Body of pancreas (tissue), 4 donors: Measurements from ENCODE around the gene TEAD1.

Experiments
- POLR2A ChIP-seq, 3 donors: fragments of 450-650 bp; IDR thresholded peaks; one replicate each; pipeline ENCODE4 v1.6.1; 2016; ENCODE audit warnings: antibody characterized with exemption in 3 of 3, mild to moderate bottlenecking in 2 of 3
- TF ChIP-seq, protein P1 (sequence below), 7 experiments: fragments of 450-650 bp in 4 of 7; fragments of 200-600 bp in 3 of 7; sonication (generic) in 3 of 7; IDR thresholded peaks; one replicate each; pipeline ENCODE4 v1.5.1; 2016 to 2019; ENCODE audit warnings: antibody characterized with exemption in 7 of 7

DNA sequence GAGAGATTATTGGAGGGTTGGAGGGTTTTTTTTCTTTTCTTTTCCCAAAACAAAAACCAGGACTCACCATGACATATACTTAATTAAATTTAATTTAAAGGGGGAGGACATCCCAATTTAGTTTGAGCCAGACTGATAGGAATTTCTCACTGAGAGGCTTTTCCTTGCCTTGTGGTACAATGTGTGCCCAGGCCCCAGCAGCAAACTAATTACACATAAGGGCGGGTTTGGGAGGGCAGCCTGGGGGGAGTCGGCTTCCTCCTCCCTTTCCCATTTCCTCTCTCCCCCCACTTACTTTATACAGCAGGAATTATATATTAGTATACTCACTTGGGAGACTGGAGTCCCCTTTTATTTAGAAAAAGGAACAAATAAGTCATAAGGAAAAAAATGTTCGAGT, 2.9 kb downstream of the TEAD1 start:
- TF ChIP-seq POLR2A (IDR thresholded peaks at IDR 0.05) = no peak
- TF ChIP-seq, protein P1, sequence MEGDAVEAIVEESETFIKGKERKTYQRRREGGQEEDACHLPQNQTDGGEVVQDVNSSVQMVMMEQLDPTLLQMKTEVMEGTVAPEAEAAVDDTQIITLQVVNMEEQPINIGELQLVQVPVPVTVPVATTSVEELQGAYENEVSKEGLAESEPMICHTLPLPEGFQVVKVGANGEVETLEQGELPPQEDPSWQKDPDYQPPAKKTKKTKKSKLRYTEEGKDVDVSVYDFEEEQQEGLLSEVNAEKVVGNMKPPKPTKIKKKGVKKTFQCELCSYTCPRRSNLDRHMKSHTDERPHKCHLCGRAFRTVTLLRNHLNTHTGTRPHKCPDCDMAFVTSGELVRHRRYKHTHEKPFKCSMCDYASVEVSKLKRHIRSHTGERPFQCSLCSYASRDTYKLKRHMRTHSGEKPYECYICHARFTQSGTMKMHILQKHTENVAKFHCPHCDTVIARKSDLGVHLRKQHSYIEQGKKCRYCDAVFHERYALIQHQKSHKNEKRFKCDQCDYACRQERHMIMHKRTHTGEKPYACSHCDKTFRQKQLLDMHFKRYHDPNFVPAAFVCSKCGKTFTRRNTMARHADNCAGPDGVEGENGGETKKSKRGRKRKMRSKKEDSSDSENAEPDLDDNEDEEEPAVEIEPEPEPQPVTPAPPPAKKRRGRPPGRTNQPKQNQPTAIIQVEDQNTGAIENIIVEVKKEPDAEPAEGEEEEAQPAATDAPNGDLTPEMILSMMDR (IDR thresholded peaks at IDR 0.05) = no peak
